Stimulated activated memory B cell treated with anti-CD40 and anti-IgM and Interleukin-4, amounts not matched to agents 10 μg/mL and 1 μg/mL and 100 μg/mL, for 72 hours (primary cell): ENCODE data around the gene SLC24A4.

ENCODE experiments used
- ATAC-seq: fragments of 150-1000 bp; cut with Tn5 transposase; 2 replicates; pipeline ENCODE4 v1.10.0; 2021
- H3K27ac Mint-ChIP-seq: one replicate; pipeline ENCODE4 v1.8.0; 2022; ENCODE audit warnings: mild to moderate bottlenecking, mixed read lengths
- H3K27me3 Mint-ChIP-seq: one replicate; pipeline ENCODE4 v1.8.0; 2022; ENCODE audit warnings: mixed read lengths
- H3K36me3 Mint-ChIP-seq: one replicate; pipeline ENCODE4 v1.8.0; 2022; ENCODE audit warnings: mixed read lengths
- H3K4me1 Mint-ChIP-seq: one replicate; pipeline ENCODE4 v1.8.0; 2022; ENCODE audit warnings: mixed read lengths
- H3K4me3 Mint-ChIP-seq: one replicate; pipeline ENCODE4 v1.8.0; 2022; ENCODE audit warnings: mild to moderate bottlenecking, moderate library complexity, mixed read lengths
- H3K9me3 Mint-ChIP-seq: one replicate; pipeline ENCODE4 v1.8.0; 2022; ENCODE audit warnings: mixed read lengths

Gene SLC24A4

GRCh38 chr14:92323011-92323915 lies at the start of gene SLC24A4:
Gene SLC24A4 (plus strand): TSS chr14:92323165. CDS start chr14:92323831, 666 bp downstream.
- peak; percentile 49 for ATAC-seq
- H3K27me3 Mint-ChIP-seq = peaks cover 73% of the 10 kb centered on the region

GRCh38 chr14:92273166-92273565 lies 49.8 kb upstream of the SLC24A4 start:
- peaks cover 47% of the 10 kb centered on the region for H3K27me3 Mint-ChIP-seq
- no peak overlapping the region for H3K27ac Mint-ChIP-seq
- H3K9me3 Mint-ChIP-seq = no peaks in the 10 kb centered on the region
- H3K4me3 Mint-ChIP-seq = no peak overlapping the region
- H3K36me3 Mint-ChIP-seq = no peaks in the 10 kb centered on the region
- no peak for ATAC-seq
- H3K4me1 Mint-ChIP-seq = no peaks in the 10 kb centered on the region

More at GRCh38 chr14:92323011-92323915, at the start of gene SLC24A4:
- peaks cover 5% of the 10 kb centered on the region for H3K4me1 Mint-ChIP-seq
- H3K9me3 Mint-ChIP-seq = no peaks in the 10 kb centered on the region
- H3K4me3 Mint-ChIP-seq = peak within 1 kb of the TSS; percentile 67
- no peak within 1 kb of the TSS for H3K27ac Mint-ChIP-seq
- no peaks in the 10 kb centered on the region for H3K36me3 Mint-ChIP-seq

- H3K27ac Mint-ChIP-seq = no peak overlapping the region
Measured at GRCh38 chr14:92274055-92274454, 48.9 kb upstream of the SLC24A4 start.

GRCh38 chr14:92276074-92276473 lies 46.9 kb upstream of the SLC24A4 start:
- Mint-ChIP-seq H3K9me3 (no peaks in the 10 kb centered on the region), H3K27ac (no peak overlapping the region), H3K27me3 (peaks cover 47% of the 10 kb centered on the region), H3K4me1 (no peaks in the 10 kb centered on the region), H3K4me3 (no peak overlapping the region), H3K36me3 (no peaks in the 10 kb centered on the region)
- no peak for ATAC-seq

More at GRCh38 chr14:92274055-92274454, 48.9 kb upstream of the SLC24A4 start:
- no peak overlapping the region for H3K4me3 Mint-ChIP-seq
- peaks cover 47% of the 10 kb centered on the region for H3K27me3 Mint-ChIP-seq
- H3K4me1 Mint-ChIP-seq = no peaks in the 10 kb centered on the region
- no peaks in the 10 kb centered on the region for H3K9me3 Mint-ChIP-seq
- no peaks in the 10 kb centered on the region for H3K36me3 Mint-ChIP-seq
- ATAC-seq = peak; percentile 42

- no peak overlapping the region for H3K4me3 Mint-ChIP-seq
- peaks cover 41% of the 10 kb centered on the region for H3K27me3 Mint-ChIP-seq
- ATAC-seq = no peak
- H3K27ac Mint-ChIP-seq = no peak overlapping the region
- no peaks in the 10 kb centered on the region for H3K9me3 Mint-ChIP-seq
- H3K36me3 Mint-ChIP-seq = no peaks in the 10 kb centered on the region
- no peaks in the 10 kb centered on the region for H3K4me1 Mint-ChIP-seq
Measured at GRCh38 chr14:92277031-92277430, 45.9 kb upstream of the SLC24A4 start.

GRCh38 chr14:92280554-92281262 lies 42.3 kb upstream of the SLC24A4 start:
- Mint-ChIP-seq H3K36me3 (no peaks in the 10 kb centered on the region), H3K9me3 (no peaks in the 10 kb centered on the region), H3K27ac (no peak overlapping the region), H3K4me3 (no peak overlapping the region), H3K27me3 (peaks cover 13% of the 10 kb centered on the region), H3K4me1 (no peaks in the 10 kb centered on the region)
- ATAC-seq = peak; percentile 49

- Mint-ChIP-seq H3K27ac (no peak overlapping the region), H3K36me3 (no peaks in the 10 kb centered on the region)
Measured at GRCh38 chr14:92282669-92283068, 40.3 kb upstream of the SLC24A4 start.

GRCh38 chr14:92285311-92285710 lies 37.7 kb upstream of the SLC24A4 start:
- H3K36me3 Mint-ChIP-seq = no peaks in the 10 kb centered on the region
- H3K27me3 Mint-ChIP-seq = peaks cover 14% of the 10 kb centered on the region
- no peak overlapping the region for H3K4me3 Mint-ChIP-seq
- H3K4me1 Mint-ChIP-seq = no peaks in the 10 kb centered on the region
- H3K9me3 Mint-ChIP-seq = no peaks in the 10 kb centered on the region
- ATAC-seq = no peak
- no peak overlapping the region for H3K27ac Mint-ChIP-seq

More at GRCh38 chr14:92282669-92283068, 40.3 kb upstream of the SLC24A4 start:
- Mint-ChIP-seq H3K9me3 (no peaks in the 10 kb centered on the region), H3K4me1 (no peaks in the 10 kb centered on the region), H3K4me3 (no peak overlapping the region), H3K27me3 (peaks cover under 1% of the 10 kb centered on the region)
- ATAC-seq = no peak

- no peak overlapping the region for H3K27ac Mint-ChIP-seq
- no peaks in the 10 kb centered on the region for H3K9me3 Mint-ChIP-seq
- no peak for ATAC-seq
- H3K27me3 Mint-ChIP-seq = peaks cover 14% of the 10 kb centered on the region
- H3K4me1 Mint-ChIP-seq = no peaks in the 10 kb centered on the region
- no peaks in the 10 kb centered on the region for H3K36me3 Mint-ChIP-seq
- H3K4me3 Mint-ChIP-seq = no peak overlapping the region
Measured at GRCh38 chr14:92287987-92288386, 35.0 kb upstream of the SLC24A4 start.

GRCh38 chr14:92288994-92289660 lies 33.8 kb upstream of the SLC24A4 start:
- no peak for ATAC-seq
- H3K36me3 Mint-ChIP-seq = no peaks in the 10 kb centered on the region
- peaks cover 14% of the 10 kb centered on the region for H3K27me3 Mint-ChIP-seq
- no peak overlapping the region for H3K27ac Mint-ChIP-seq
- H3K4me1 Mint-ChIP-seq = no peaks in the 10 kb centered on the region
- no peaks in the 10 kb centered on the region for H3K9me3 Mint-ChIP-seq
- no peak overlapping the region for H3K4me3 Mint-ChIP-seq

GRCh38 chr14:92292673-92293072 lies 30.3 kb upstream of the SLC24A4 start:
- H3K27ac Mint-ChIP-seq = no peak overlapping the region
- no peak overlapping the region for H3K4me3 Mint-ChIP-seq
- no peaks in the 10 kb centered on the region for H3K4me1 Mint-ChIP-seq
- H3K36me3 Mint-ChIP-seq = no peaks in the 10 kb centered on the region
- H3K9me3 Mint-ChIP-seq = no peaks in the 10 kb centered on the region
- peaks cover 24% of the 10 kb centered on the region for H3K27me3 Mint-ChIP-seq
- no peak for ATAC-seq

- Mint-ChIP-seq H3K27me3 (peaks cover 15% of the 10 kb centered on the region), H3K4me3 (no peak overlapping the region), H3K4me1 (no peaks in the 10 kb centered on the region)
Measured at GRCh38 chr14:92294506-92294905, 28.5 kb upstream of the SLC24A4 start.

GRCh38 chr14:92297818-92298595 lies 25.0 kb upstream of the SLC24A4 start:
- ATAC-seq = no peak
- H3K36me3 Mint-ChIP-seq = no peaks in the 10 kb centered on the region
- H3K27me3 Mint-ChIP-seq = peaks cover 44% of the 10 kb centered on the region
- H3K4me3 Mint-ChIP-seq = no peak overlapping the region
- no peaks in the 10 kb centered on the region for H3K9me3 Mint-ChIP-seq
- no peaks in the 10 kb centered on the region for H3K4me1 Mint-ChIP-seq
- H3K27ac Mint-ChIP-seq = no peak overlapping the region

More at GRCh38 chr14:92294506-92294905, 28.5 kb upstream of the SLC24A4 start:
- H3K9me3 Mint-ChIP-seq = no peaks in the 10 kb centered on the region
- no peaks in the 10 kb centered on the region for H3K36me3 Mint-ChIP-seq
- ATAC-seq = no peak
- H3K27ac Mint-ChIP-seq = no peak overlapping the region

- ATAC-seq = no peak
- Mint-ChIP-seq H3K27ac (no peak overlapping the region), H3K4me3 (no peak overlapping the region), H3K4me1 (no peaks in the 10 kb centered on the region), H3K27me3 (peaks cover 41% of the 10 kb centered on the region), H3K9me3 (peaks cover 3% of the 10 kb centered on the region), H3K36me3 (no peaks in the 10 kb centered on the region)
Measured at GRCh38 chr14:92302481-92302880, 20.5 kb upstream of the SLC24A4 start.
